Sigmoid colon (tissue), 4 donors: ENCODE results near the gene RBM28.

Source experiments
- CTCF ChIP-seq, 4 experiments: fragments of 450-650 bp in 3 of 4; fragments of 200-600 bp in 1 of 4; IDR thresholded peaks; one replicate each; pipeline ENCODE4 v1.5.1; 2016 to 2019; ENCODE audit warnings: antibody characterized with exemption in 4 of 4, mild to moderate bottlenecking in 3 of 4, moderate library complexity in 2 of 4
- EP300 ChIP-seq, 4 donors: sonication (generic); formaldehyde crosslinking; IDR thresholded peaks; one replicate each; pipeline ENCODE4 v1.6.1; 2017; ENCODE audit warnings: antibody characterized with exemption in 4 of 4
- POLR2A ChIP-seq, 2 donors: fragments of 450-650 bp; IDR thresholded peaks; one replicate each; pipeline ENCODE4 v1.6.1; 2016; ENCODE audit warnings: antibody characterized with exemption in 2 of 2, mild to moderate bottlenecking in 2 of 2, moderate library complexity in 2 of 2
- POLR2AphosphoS5 ChIP-seq, 4 donors: sonication (generic); formaldehyde crosslinking; IDR thresholded peaks; one replicate each; pipeline ENCODE4 v1.6.1; 2017; ENCODE audit warnings: antibody characterized with exemption in 4 of 4

- TF ChIP-seq CTCF (IDR thresholded peaks at IDR 0.05) (no peak), EP300 (IDR thresholded peaks at IDR 0.05) (no peak), POLR2A (IDR thresholded peaks at IDR 0.05) (no peak), POLR2AphosphoS5 (IDR thresholded peaks at IDR 0.05) (no peak)
These were observed 9.9 kb upstream of the RBM28 start for GRCh38 chr7:128353610-128354009.
